HG03103 (cell line): ENCODE measurements around the gene ABAT.
"Not testable (repeated sequence)": the region's sequence is repeated elsewhere in the genome, so short reads cannot be mapped to it uniquely, and the experiment has no call there.

ENCODE experiments used
- ATAC-seq: cut with Tn5 transposase; IDR thresholded peaks from one replicate; pipeline ENCODE4 v1.9.1; 2021; ENCODE audit warnings: low read depth; ENCODE audit not compliant: unreplicated experiment

The ABAT gene

GRCh38 chr16:8678068-8678927 lies 3.9 kb downstream of the ABAT start:
- ATAC-seq, result no peak

- ATAC-seq, result no peak
Observed at GRCh38 chr16:8679151-8679550, 4.7 kb downstream of the ABAT start.

GRCh38 chr16:8682551-8683259 lies 8.3 kb downstream of the ABAT start:
- no peak for ATAC-seq

GRCh38 chr16:8683640-8684039 lies 9.2 kb downstream of the ABAT start:
- ATAC-seq, result no peak

GRCh38 chr16:8685617-8686016 lies 11.2 kb downstream of the ABAT start:
- ATAC-seq, result no peak

GRCh38 chr16:8686031-8686621 lies 11.7 kb downstream of the ABAT start:
- no peak for ATAC-seq

- no peak for ATAC-seq
Observed at GRCh38 chr16:8686879-8687278, 12.5 kb downstream of the ABAT start.

GRCh38 chr16:8689686-8690085 lies 15.3 kb downstream of the ABAT start:
- ATAC-seq, result no peak

- no peak for ATAC-seq
Observed at GRCh38 chr16:8691728-8692127, 17.3 kb downstream of the ABAT start.

GRCh38 chr16:8694795-8695728 lies 20.6 kb downstream of the ABAT start:
- no peak for ATAC-seq

GRCh38 chr16:8696880-8697279 lies 22.5 kb downstream of the ABAT start:
- ATAC-seq, result no peak

GRCh38 chr16:8697965-8698364 lies 23.5 kb downstream of the ABAT start:
- ATAC-seq, result no peak

- no peak for ATAC-seq
Observed at GRCh38 chr16:8703693-8704092, 29.3 kb downstream of the ABAT start.

GRCh38 chr16:8704098-8704497 lies 29.7 kb downstream of the ABAT start:
- ATAC-seq, result no peak

GRCh38 chr16:8705100-8705822 lies 30.8 kb downstream of the ABAT start:
- ATAC-seq, result not testable (repeated sequence)

GRCh38 chr16:8708536-8708935 lies 34.1 kb downstream of the ABAT start:
- ATAC-seq, result no peak

GRCh38 chr16:8712589-8713361 lies 38.4 kb downstream of the ABAT start:
- ATAC-seq, result no peak

GRCh38 chr16:8713635-8714172 lies 39.3 kb downstream of the ABAT start:
- ATAC-seq, result no peak

- ATAC-seq, result no peak
Observed at GRCh38 chr16:8714174-8714573, 39.8 kb downstream of the ABAT start.
